IMR-90 (cell line): ENCODE data around the gene UCK2.

Experiments used
- CEBPB ChIP-seq: IDR thresholded peaks from 2 replicates; pipeline ENCODE4 v1.6.1; 2012; ENCODE audit warnings: low read depth, low read length, improper control_type of control experiment
- FOS ChIP-seq: fragments of 150-350 bp; IDR thresholded peaks from 2 replicates; pipeline ENCODE4 v1.6.1; 2016; ENCODE audit warnings: low read depth, low read length
- POLR2A ChIP-seq: IDR thresholded peaks from 2 replicates; pipeline ENCODE4 v1.6.1; 2012; ENCODE audit warnings: mild to moderate bottlenecking, low read depth, low read length
- TF ChIP-seq, protein P1 (sequence below): conservative IDR thresholded peaks from 2 replicates; pipeline ENCODE4 v1.5.1; 2012; ENCODE audit warnings: mild to moderate bottlenecking, low read depth, low read length, improper control_type of control experiment

DNA sequence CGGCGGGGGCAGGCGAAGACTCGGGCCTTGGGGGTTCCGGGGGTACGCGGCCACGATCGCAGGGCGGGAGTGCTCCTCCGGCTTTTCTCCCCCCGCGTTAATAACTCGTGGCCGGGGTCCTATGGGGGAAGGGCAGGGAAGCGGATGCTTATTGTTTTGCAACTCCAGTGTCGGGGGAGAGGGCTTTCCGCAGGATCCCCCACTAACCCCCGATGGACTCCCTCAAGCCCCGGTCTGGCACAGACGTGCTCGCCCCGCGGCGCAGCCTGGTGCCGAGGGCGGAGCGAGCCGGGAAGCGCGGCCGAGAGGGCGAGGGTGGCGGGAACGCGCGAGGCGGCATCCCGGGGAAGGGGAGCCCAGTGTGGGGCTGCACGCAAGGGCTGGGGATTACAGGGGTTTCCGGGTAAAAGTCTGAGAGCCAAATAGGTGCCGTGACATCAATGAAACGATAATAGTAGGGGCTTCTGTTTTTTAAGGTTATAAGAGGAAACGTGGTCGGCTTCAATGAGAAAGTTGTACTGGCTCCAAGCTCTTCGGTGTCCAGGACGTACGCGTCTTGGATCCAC is 772 bp downstream of the UCK2 start:
- TF ChIP-seq, protein P1, sequence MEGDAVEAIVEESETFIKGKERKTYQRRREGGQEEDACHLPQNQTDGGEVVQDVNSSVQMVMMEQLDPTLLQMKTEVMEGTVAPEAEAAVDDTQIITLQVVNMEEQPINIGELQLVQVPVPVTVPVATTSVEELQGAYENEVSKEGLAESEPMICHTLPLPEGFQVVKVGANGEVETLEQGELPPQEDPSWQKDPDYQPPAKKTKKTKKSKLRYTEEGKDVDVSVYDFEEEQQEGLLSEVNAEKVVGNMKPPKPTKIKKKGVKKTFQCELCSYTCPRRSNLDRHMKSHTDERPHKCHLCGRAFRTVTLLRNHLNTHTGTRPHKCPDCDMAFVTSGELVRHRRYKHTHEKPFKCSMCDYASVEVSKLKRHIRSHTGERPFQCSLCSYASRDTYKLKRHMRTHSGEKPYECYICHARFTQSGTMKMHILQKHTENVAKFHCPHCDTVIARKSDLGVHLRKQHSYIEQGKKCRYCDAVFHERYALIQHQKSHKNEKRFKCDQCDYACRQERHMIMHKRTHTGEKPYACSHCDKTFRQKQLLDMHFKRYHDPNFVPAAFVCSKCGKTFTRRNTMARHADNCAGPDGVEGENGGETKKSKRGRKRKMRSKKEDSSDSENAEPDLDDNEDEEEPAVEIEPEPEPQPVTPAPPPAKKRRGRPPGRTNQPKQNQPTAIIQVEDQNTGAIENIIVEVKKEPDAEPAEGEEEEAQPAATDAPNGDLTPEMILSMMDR: no peak
- no peak for TF ChIP-seq POLR2A
- TF ChIP-seq FOS: no peak
- no peak for TF ChIP-seq CEBPB
